Skeletal muscle cell (primary cell): ENCODE measurements around the gene PARD3B.

Source experiments
- DNase-seq: peaks from one replicate; pipeline ENCODE4 v3.0.0-alpha.2; 2010; ENCODE audit warnings: low read depth
- H3K4me3 ChIP-seq: 2 replicates; pipeline ENCODE4 v1.5.1; 2011; ENCODE audit warnings: low read depth, mild to moderate bottlenecking, control low read depth, low read length, moderate library complexity

The PARD3B gene

GRCh38 chr2:204791230-204791629 is 246.0 kb downstream of the PARD3B start:
- no peak for DNase-seq
- H3K4me3 ChIP-seq, result no peak overlapping the region

- peak; percentile 16 for DNase-seq
- H3K4me3 ChIP-seq, result no peak overlapping the region
Observed at GRCh38 chr2:204794624-204795023, 249.3 kb downstream of the PARD3B start.

- peak; percentile 24 for DNase-seq
- H3K4me3 ChIP-seq, result no peak overlapping the region
Observed at GRCh38 chr2:204795156-204795555, 249.9 kb downstream of the PARD3B start.

- H3K4me3 ChIP-seq, result no peak overlapping the region
- DNase-seq, result no peak
Observed at GRCh38 chr2:204796581-204796980, 251.3 kb downstream of the PARD3B start.

GRCh38 chr2:204799791-204800190 is 254.5 kb downstream of the PARD3B start:
- no peak for DNase-seq
- H3K4me3 ChIP-seq, result no peak overlapping the region

GRCh38 chr2:204808494-204808893 is 263.2 kb downstream of the PARD3B start:
- H3K4me3 ChIP-seq, result no peak overlapping the region
- no peak for DNase-seq

GRCh38 chr2:204824751-204825453 is 279.6 kb downstream of the PARD3B start:
- DNase-seq, result no peak
- no peak overlapping the region for H3K4me3 ChIP-seq

- no peak for DNase-seq
- H3K4me3 ChIP-seq, result no peak overlapping the region
Observed at GRCh38 chr2:204825681-204826080, 280.4 kb downstream of the PARD3B start.

GRCh38 chr2:204827701-204828590 is 282.7 kb downstream of the PARD3B start:
- no peak overlapping the region for H3K4me3 ChIP-seq
- DNase-seq, result no peak

- DNase-seq, result no peak
- H3K4me3 ChIP-seq, result no peak overlapping the region
Observed at GRCh38 chr2:204834716-204835384, 289.6 kb downstream of the PARD3B start.

- no peak overlapping the region for H3K4me3 ChIP-seq
- DNase-seq, result no peak
Observed at GRCh38 chr2:204835786-204836185, 290.5 kb downstream of the PARD3B start.

- no peak for DNase-seq
Observed at GRCh38 chr2:204840504-204840903, 295.2 kb downstream of the PARD3B start.

GRCh38 chr2:204842068-204842467 is 296.8 kb downstream of the PARD3B start:
- no peak for DNase-seq
- no peak overlapping the region for H3K4me3 ChIP-seq

More at GRCh38 chr2:204840504-204840903, 295.2 kb downstream of the PARD3B start:
- H3K4me3 ChIP-seq, result no peak overlapping the region

GRCh38 chr2:204842661-204843485 is 297.6 kb downstream of the PARD3B start:
- peak; percentile 93 for DNase-seq
- H3K4me3 ChIP-seq, result peak overlapping the region; percentile 17

GRCh38 chr2:204846471-204846870 is 301.2 kb downstream of the PARD3B start:
- no peak for DNase-seq
- no peak overlapping the region for H3K4me3 ChIP-seq

- no peak overlapping the region for H3K4me3 ChIP-seq
- no peak for DNase-seq
Observed at GRCh38 chr2:204849892-204850291, 304.6 kb downstream of the PARD3B start.

- no peak for DNase-seq
- H3K4me3 ChIP-seq, result no peak overlapping the region
Observed at GRCh38 chr2:204850581-204850980, 305.3 kb downstream of the PARD3B start.

GRCh38 chr2:204853905-204854304 is 308.6 kb downstream of the PARD3B start:
- no peak overlapping the region for H3K4me3 ChIP-seq
- DNase-seq, result no peak

- DNase-seq, result no peak
- no peak overlapping the region for H3K4me3 ChIP-seq
Observed at GRCh38 chr2:204860274-204860673, 315.0 kb downstream of the PARD3B start.
